HL-60 (cell line): Measurements from ENCODE around the gene DROSHA.

Experiments
- DNase-seq, 2 experiments: peaks; one replicate each; pipeline ENCODE4 v3.0.0-alpha.2; 2010 to 2020; ENCODE audit warnings: low read depth in 1 of 2, low spot score in 1 of 2
- H3K27ac ChIP-seq: fragments of 250-450 bp; sonication (Bioruptor Pico); replicated peaks from 2 replicates; pipeline ENCODE4 v1.5.1; 2020; ENCODE audit warnings: mild to moderate bottlenecking, moderate library complexity
- H3K27me3 ChIP-seq: fragments of 250-450 bp; sonication (Bioruptor Pico); 2 replicates; pipeline ENCODE4 v1.5.1; 2021; ENCODE audit warnings: mild to moderate bottlenecking, moderate library complexity; ENCODE audit not compliant: insufficient read depth, poor library complexity, severe bottlenecking
- H3K4me3 ChIP-seq: replicated peaks from 2 replicates; pipeline ENCODE4 v1.5.1; 2011; ENCODE audit warnings: mild to moderate bottlenecking, control low read depth, low read length; ENCODE audit not compliant: insufficient read depth
- GABPA ChIP-seq: IDR thresholded peaks from 2 replicates; pipeline ENCODE4 v1.6.1; 2012; ENCODE audit warnings: low read depth
- POLR2AphosphoS5 ChIP-seq: IDR thresholded peaks from 2 replicates; pipeline ENCODE4 v1.6.1; 2012; ENCODE audit warnings: low read depth
- REST ChIP-seq: IDR thresholded peaks from 2 replicates; pipeline ENCODE4 v1.6.1; 2012; ENCODE audit warnings: low read depth; ENCODE audit not compliant: insufficient replicate concordance
- SPI1 ChIP-seq: IDR thresholded peaks from 2 replicates; pipeline ENCODE4 v1.6.1; 2012; ENCODE audit warnings: low read depth, mild to moderate bottlenecking, borderline replicate concordance
- TF ChIP-seq, protein P1 (sequence below): IDR thresholded peaks from one replicate; pipeline ENCODE4 v1.5.1; 2011; ENCODE audit warnings: low read length, control low read depth, inconsistent platforms; ENCODE audit not compliant: insufficient read depth

The DROSHA gene

GRCh38 chr5:31357038-31357437 is 174.9 kb downstream of the DROSHA start:
- TF ChIP-seq SPI1: no peak
- no peak for TF ChIP-seq POLR2AphosphoS5
- no peak for TF ChIP-seq REST
- TF ChIP-seq GABPA: no peak
- TF ChIP-seq, protein P1, sequence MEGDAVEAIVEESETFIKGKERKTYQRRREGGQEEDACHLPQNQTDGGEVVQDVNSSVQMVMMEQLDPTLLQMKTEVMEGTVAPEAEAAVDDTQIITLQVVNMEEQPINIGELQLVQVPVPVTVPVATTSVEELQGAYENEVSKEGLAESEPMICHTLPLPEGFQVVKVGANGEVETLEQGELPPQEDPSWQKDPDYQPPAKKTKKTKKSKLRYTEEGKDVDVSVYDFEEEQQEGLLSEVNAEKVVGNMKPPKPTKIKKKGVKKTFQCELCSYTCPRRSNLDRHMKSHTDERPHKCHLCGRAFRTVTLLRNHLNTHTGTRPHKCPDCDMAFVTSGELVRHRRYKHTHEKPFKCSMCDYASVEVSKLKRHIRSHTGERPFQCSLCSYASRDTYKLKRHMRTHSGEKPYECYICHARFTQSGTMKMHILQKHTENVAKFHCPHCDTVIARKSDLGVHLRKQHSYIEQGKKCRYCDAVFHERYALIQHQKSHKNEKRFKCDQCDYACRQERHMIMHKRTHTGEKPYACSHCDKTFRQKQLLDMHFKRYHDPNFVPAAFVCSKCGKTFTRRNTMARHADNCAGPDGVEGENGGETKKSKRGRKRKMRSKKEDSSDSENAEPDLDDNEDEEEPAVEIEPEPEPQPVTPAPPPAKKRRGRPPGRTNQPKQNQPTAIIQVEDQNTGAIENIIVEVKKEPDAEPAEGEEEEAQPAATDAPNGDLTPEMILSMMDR: no peak

DNA sequence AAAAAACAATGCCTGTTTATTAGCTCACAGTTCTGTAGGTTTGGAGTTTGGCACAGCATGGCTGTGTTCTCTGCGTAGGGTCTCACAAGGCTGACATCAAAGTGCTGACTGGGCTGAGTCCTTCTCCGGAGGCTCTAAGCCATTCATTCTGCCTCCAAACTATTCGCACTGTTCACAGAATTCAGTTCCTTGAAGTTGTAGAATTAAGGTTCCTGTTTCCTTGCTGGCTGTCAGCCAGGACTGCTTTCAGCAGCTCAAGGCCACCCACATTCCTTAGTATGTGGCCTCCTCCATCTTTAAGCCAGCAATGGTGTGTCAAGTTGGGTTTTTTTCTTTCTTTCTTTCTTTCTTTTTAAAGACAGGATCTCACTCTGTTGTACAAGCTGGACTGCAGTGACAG is 176.6 kb downstream of the DROSHA start:
- Histone ChIP-seq H3K27me3 (no peaks in the 10 kb centered on the region), H3K27ac (no peak overlapping the region), H3K4me3 (no peak overlapping the region)
- TF ChIP-seq SPI1: no peak
- TF ChIP-seq, protein P1: no peak
- TF ChIP-seq POLR2AphosphoS5: no peak
- TF ChIP-seq GABPA: no peak
- no peak for TF ChIP-seq REST
- DNase-seq: no peak

More at GRCh38 chr5:31357038-31357437, 174.9 kb downstream of the DROSHA start:
- Histone ChIP-seq H3K27me3 (no peaks in the 10 kb centered on the region), H3K27ac (no peak overlapping the region), H3K4me3 (no peak overlapping the region)
- DNase-seq: no peak
